ENCODE measurements around the gene TLE4. TPM values are rescaled to one million over a fixed set of nuclear protein-coding genes. Genes with fewer than 3 reads are reported as not detected.
A peak's percentile ranks its signal among the peaks of the same experiment; 100 is the strongest.
"Not testable (repeated sequence)": the region's sequence is repeated elsewhere in the genome, so short reads cannot be mapped to it uniquely, and the experiment has no call there.

TLE4 gene
- total and polyA plus RNA-seq, 8 donors: 21.6 to 38.3 (median 33.8) TPM

DNA sequence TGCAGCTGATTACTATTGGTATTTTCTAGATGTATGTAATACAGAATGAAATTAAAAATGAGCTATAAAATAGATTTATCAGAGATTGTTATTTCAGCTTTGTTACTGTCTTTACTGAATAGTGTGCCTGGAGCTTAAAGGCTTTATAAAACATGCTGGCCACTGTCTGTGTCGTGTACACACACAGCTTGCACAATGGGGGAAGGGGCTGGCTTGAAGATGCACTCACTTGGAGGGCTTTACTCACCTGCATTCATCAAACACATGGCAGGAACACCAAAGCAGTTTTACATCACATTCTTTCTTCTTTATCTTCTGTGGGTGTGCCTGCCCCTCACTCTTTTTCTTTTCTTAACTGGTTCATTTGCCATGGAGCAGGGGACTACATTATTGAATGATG lies 60.9 kb downstream of the TLE4 start:
- no peak for ATAC-seq
- Histone ChIP-seq H3K27me3 (no peaks in the 10 kb centered on the region), H3K9me3 (no peaks in the 10 kb centered on the region), H3K4me3 (no peak overlapping the region), H3K36me3 (no peaks in the 10 kb centered on the region), H3K4me1 (peaks cover 0 to 11% of the 10 kb centered on the region in 2 donors), H3K27ac (no peak overlapping the region)
- TF ChIP-seq, protein P1, sequence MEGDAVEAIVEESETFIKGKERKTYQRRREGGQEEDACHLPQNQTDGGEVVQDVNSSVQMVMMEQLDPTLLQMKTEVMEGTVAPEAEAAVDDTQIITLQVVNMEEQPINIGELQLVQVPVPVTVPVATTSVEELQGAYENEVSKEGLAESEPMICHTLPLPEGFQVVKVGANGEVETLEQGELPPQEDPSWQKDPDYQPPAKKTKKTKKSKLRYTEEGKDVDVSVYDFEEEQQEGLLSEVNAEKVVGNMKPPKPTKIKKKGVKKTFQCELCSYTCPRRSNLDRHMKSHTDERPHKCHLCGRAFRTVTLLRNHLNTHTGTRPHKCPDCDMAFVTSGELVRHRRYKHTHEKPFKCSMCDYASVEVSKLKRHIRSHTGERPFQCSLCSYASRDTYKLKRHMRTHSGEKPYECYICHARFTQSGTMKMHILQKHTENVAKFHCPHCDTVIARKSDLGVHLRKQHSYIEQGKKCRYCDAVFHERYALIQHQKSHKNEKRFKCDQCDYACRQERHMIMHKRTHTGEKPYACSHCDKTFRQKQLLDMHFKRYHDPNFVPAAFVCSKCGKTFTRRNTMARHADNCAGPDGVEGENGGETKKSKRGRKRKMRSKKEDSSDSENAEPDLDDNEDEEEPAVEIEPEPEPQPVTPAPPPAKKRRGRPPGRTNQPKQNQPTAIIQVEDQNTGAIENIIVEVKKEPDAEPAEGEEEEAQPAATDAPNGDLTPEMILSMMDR (IDR thresholded peaks at IDR 0.05): no peak
- intact Hi-C loops (cut with DNase I): no loop called here
- no peak for DNase-seq

DNA sequence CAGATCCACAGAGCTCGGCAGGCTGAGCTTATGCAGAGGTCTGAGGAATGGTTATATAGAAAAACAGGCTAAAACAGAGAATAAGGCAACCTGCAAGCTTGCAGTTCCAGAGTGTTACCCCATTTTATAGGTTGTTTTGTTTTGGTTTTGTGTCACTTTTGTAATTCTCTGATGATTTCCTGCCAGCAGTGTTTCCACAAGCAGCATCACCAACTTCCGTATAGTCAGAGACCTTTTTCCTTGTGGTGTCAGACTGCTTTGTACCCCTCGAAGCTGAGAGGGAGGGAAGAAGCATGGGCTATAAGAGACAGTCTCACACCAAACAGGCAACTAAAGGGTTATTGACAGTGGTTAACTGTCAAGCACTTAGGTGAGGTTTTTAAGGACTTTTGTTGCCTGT lies 61.8 kb downstream of the TLE4 start:
- Histone ChIP-seq H3K27me3 (no peaks in the 10 kb centered on the region), H3K36me3 (no peaks in the 10 kb centered on the region), H3K4me1 (peaks cover 0 to 11% of the 10 kb centered on the region in 2 donors), H3K4me3 (no peak overlapping the region), H3K9me3 (no peaks in the 10 kb centered on the region), H3K27ac (peak overlapping the region in 1 of 2 donors; percentile 9)
- ATAC-seq: no peak
- intact Hi-C loops (cut with DNase I): no loop called here
- TF ChIP-seq, protein P1 (IDR thresholded peaks at IDR 0.05): no peak
- no peak for DNase-seq

DNA sequence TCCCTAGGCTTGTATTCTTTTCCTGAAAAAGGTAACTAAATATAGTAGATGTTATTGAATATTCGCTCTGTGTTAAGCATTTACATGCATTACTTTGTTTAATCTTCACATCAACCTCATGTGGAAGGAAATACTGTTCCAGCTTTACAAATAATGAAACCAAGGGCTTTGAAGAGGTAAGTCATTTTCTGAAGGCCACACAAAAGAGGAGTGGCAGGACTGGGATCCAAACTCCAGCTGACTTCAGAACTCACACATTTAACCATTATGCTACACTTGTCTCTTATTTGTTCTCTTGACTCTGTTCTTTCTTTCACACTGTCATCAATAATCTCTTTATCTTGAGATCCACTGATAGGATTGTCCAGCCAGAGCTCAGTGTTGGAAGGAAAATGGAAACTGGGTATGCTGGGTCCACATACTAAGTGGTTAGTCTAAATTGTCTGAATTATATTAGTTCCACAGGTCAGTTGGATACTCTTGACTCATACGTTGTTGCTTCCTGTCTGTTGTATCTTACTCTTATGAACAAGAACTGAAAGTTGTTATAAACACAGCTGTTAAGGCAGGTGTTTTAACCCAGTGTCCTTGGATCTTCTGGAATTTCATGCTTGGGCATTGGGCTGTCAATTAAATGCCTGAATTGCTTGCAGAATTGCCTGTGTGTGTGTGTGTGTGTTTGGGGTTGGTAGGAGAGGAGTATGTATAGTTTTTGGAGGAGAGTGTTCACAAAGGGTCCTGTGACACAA lies 65.6 kb downstream of the TLE4 start:
- Histone ChIP-seq H3K27me3 (no peaks in the 10 kb centered on the region), H3K4me3 (no peak overlapping the region), H3K9me3 (no peaks in the 10 kb centered on the region), H3K36me3 (no peaks in the 10 kb centered on the region), H3K4me1 (peaks cover 0 to 11% of the 10 kb centered on the region in 2 donors), H3K27ac (no peak overlapping the region)
- ATAC-seq: no peak
- intact Hi-C loops (cut with DNase I): no loop called here
- DNase-seq: no peak
- TF ChIP-seq, protein P1 (IDR thresholded peaks at IDR 0.05): no peak

DNA sequence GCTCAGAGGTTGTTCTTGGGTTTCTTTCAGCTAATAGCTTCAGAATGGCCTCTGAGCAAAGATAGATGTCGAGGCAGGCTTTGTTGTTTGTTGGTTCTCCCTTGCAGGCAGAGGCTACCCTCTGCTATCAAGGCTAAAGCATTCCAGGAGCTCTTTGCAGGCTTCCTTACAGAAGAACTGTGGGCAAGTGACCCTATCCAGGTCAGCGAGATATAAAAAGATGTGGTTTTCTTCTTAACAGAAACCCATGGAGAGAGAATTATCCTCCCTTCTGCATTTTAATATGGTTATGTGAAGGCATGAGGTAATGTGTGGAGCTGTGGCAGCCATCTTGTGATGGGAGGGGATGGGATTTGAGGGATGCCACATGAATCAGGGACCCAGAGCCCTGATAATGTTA lies 67.0 kb downstream of the TLE4 start:
- intact Hi-C loops (cut with DNase I): no loop called here
- H3K27ac ChIP-seq: no peak overlapping the region
- TF ChIP-seq, protein P1 (IDR thresholded peaks at IDR 0.05): no peak
- H3K9me3 ChIP-seq: peaks cover 0 to 5% of the 10 kb centered on the region in 2 donors
- ATAC-seq (no peak), DNase-seq (no peak)
- peaks cover 0 to 1% of the 10 kb centered on the region in 2 donors for H3K36me3 ChIP-seq
- no peaks in the 10 kb centered on the region for H3K27me3 ChIP-seq
- no peak overlapping the region for H3K4me3 ChIP-seq
- peaks cover 0 to under 1% of the 10 kb centered on the region in 2 donors for H3K4me1 ChIP-seq

DNA sequence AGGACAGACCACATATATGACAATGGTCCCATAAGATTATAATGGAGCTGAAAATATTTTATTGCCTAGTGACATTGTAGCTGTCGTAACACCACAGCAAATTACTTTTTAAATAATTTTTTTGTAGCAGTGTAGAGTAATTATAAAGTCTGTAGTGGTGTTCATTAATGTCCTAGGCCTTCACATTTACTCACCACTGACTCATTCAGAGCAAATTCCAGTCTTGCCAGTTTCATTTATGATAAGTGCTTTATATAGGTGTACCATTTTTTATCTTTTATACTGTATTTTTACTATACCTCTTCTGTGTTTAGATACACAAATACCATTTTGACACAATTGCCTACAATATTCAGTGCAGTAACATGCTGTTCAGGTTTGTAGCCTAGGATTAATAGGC lies 67.6 kb downstream of the TLE4 start:
- H3K36me3 ChIP-seq: peaks cover 0 to 6% of the 10 kb centered on the region in 2 donors
- intact Hi-C loops (cut with DNase I): no loop called here
- ATAC-seq: no peak
- no peak overlapping the region for H3K27ac ChIP-seq
- no peaks in the 10 kb centered on the region for H3K4me1 ChIP-seq
- TF ChIP-seq, protein P1 (IDR thresholded peaks at IDR 0.05): no peak
- peaks cover 0 to 10% of the 10 kb centered on the region in 2 donors for H3K9me3 ChIP-seq
- no peak overlapping the region for H3K4me3 ChIP-seq
- no peak for DNase-seq
- no peaks in the 10 kb centered on the region for H3K27me3 ChIP-seq

DNA sequence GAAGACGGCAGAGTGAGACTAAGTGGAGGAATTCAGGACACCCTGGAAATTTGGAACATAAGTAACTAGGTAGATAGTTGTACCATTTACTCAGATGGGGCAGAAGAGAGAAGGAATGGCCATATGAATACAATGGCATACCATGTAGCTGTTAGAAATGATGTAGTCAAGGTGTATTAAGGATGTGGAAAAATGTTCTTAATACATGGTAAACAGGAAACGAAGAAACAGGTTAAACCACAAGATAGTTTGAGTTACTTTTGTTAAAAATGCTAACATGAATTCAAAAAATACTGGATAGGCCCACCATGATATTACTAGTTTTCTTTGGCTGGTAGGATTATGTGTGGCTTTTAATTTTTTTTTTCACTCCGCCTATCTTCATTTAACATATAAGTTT lies 68.3 kb downstream of the TLE4 start:
- ATAC-seq; intact Hi-C loops (cut with DNase I); H3K36me3 ChIP-seq; H3K27ac ChIP-seq; H3K4me1 ChIP-seq; DNase-seq; H3K4me3 ChIP-seq; H3K27me3 ChIP-seq: not testable (repeated sequence)
- H3K9me3 ChIP-seq: peaks cover 0 to 11% of the 10 kb centered on the region in 2 donors
